Measurements from ENCODE around the gene JAM3.

DNA sequence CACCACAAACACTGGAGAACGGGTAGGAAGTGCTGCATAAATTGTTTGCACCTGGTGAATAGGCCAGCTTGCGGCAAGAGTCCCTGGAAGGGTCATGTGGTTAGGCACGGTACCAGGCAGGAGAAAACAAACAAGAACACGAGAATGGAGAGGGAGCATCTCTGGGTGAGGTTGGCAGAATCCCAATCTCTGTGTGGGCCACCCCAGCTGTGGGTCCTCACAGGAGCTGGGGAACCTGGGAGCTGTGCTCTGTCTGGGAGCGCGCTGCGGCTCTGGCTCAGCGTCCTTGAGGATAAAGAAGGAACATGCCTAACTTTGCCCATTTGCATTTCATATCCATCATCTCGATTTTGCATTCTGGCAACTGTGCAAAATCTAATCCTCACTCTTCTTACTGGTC, 46.1 kb upstream of the JAM3 start:
- TF ChIP-seq, protein P1, sequence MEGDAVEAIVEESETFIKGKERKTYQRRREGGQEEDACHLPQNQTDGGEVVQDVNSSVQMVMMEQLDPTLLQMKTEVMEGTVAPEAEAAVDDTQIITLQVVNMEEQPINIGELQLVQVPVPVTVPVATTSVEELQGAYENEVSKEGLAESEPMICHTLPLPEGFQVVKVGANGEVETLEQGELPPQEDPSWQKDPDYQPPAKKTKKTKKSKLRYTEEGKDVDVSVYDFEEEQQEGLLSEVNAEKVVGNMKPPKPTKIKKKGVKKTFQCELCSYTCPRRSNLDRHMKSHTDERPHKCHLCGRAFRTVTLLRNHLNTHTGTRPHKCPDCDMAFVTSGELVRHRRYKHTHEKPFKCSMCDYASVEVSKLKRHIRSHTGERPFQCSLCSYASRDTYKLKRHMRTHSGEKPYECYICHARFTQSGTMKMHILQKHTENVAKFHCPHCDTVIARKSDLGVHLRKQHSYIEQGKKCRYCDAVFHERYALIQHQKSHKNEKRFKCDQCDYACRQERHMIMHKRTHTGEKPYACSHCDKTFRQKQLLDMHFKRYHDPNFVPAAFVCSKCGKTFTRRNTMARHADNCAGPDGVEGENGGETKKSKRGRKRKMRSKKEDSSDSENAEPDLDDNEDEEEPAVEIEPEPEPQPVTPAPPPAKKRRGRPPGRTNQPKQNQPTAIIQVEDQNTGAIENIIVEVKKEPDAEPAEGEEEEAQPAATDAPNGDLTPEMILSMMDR (IDR thresholded peaks at IDR 0.05) = no peak
- TF ChIP-seq EP300 (IDR thresholded peaks at IDR 0.05) = no peak
- no peak for TF ChIP-seq POLR2A (IDR thresholded peaks at IDR 0.05)
- TF ChIP-seq POLR2AphosphoS5 (IDR thresholded peaks at IDR 0.05) = no peak

All from suprapubic skin (tissue), 4 donors.